GM12801 (cell line): ENCODE measurements around the gene MYRF.

Experiments used
- CTCF ChIP-seq: IDR thresholded peaks from one replicate; pipeline ENCODE4 v1.5.1; 2011; ENCODE audit warnings: control low read depth; ENCODE audit not compliant: insufficient read length; ENCODE audit errors: extremely low read depth

The MYRF gene

DNA sequence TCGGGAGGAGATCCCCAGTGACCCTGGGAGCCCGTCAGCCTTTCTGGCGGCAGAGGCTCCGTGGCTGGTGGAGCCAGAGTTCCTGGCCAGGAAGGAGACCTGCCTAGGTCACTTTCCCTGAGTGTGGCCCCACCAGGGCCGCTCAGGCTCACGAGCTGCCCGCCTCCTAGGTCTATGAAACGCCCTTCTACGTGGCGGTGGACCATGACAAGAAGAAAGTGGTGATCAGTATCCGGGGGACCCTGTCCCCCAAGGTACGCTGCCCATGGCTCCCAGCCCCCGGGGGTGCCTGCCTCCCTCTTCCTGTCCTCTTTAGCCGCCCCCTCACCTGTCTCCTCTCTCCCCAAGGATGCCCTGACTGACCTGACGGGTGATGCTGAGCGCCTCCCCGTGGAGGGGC is 17.0 kb upstream of the MYRF start:
- no peak for TF ChIP-seq CTCF

- TF ChIP-seq CTCF: no peak
Observed at GRCh38 chr11:61736310-61736709, 16.1 kb upstream of the MYRF start.

DNA sequence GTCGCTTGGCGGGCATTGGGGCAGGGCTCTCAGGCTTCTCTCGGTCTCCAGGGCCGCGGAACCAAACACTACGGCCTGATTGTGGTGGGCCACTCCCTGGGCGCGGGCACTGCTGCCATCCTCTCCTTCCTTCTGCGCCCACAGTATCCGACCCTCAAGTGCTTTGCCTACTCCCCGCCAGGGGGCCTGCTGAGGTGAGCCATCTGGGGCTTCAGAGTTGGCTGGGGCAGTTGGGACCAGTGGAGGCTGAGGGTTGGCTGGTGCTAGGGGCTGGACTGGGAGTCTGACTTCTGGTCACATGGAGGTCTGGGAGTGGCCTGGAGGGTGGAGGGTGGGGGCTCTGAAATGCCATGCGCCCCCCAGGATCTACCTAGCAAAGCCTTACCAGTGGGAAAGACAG is 15.3 kb upstream of the MYRF start:
- TF ChIP-seq CTCF: no peak

GRCh38 chr11:61737636-61738386 is 14.6 kb upstream of the MYRF start:
- TF ChIP-seq CTCF: no peak

- no peak for TF ChIP-seq CTCF
Observed at GRCh38 chr11:61738776-61739175, 13.7 kb upstream of the MYRF start.

- no peak for TF ChIP-seq CTCF
Observed at GRCh38 chr11:61739413-61739812, 13.0 kb upstream of the MYRF start.

DNA sequence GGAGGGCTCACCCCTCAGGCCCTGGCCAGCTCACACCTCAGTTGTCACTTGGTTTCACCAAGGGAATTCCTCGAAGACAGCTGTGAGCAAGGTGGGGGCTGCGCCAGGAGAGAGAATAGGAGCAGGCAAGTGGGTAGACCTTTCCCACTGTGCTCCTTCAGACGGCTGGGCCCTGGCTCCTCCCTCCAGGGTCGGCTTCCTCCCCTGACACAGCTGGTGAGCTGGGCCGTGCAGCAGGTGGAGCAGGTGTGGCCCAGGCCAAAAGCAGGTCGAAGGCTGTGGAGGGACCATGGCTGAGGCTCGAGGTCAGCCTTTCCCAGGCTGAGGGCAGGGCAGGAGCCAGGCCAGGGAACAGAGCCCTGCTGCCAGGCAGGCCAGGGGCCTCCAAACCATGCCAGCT is 12.5 kb upstream of the MYRF start:
- TF ChIP-seq CTCF: no peak
